SH-SY5Y (cell line): ENCODE measurements around the gene LAMC1.

Experiments
- GATA2 ChIP-seq: IDR thresholded peaks from 2 replicates; pipeline ENCODE4 v1.6.1; 2011; ENCODE audit warnings: mild to moderate bottlenecking, low read depth, low read length
- GATA3 ChIP-seq: IDR thresholded peaks from 2 replicates; pipeline ENCODE4 v1.6.1; 2011; ENCODE audit warnings: low read depth, mild to moderate bottlenecking, low read length, moderate library complexity

- TF ChIP-seq GATA3 (no peak), GATA2 (no peak)
Observed at GRCh38 chr1:183065168-183065706, 42.0 kb downstream of the LAMC1 start.
